ENCODE data around the gene RPL7L1.
"Not testable (repeated sequence)": the region's sequence is repeated elsewhere in the genome, so short reads cannot be mapped to it uniquely, and the experiment has no call there.

RPL7L1 gene

GRCh38 chr6:42891199-42891722 is 11.8 kb downstream of the RPL7L1 start:
- no peak for DNase-seq (ENCODE audit: low spot score)

DNA sequence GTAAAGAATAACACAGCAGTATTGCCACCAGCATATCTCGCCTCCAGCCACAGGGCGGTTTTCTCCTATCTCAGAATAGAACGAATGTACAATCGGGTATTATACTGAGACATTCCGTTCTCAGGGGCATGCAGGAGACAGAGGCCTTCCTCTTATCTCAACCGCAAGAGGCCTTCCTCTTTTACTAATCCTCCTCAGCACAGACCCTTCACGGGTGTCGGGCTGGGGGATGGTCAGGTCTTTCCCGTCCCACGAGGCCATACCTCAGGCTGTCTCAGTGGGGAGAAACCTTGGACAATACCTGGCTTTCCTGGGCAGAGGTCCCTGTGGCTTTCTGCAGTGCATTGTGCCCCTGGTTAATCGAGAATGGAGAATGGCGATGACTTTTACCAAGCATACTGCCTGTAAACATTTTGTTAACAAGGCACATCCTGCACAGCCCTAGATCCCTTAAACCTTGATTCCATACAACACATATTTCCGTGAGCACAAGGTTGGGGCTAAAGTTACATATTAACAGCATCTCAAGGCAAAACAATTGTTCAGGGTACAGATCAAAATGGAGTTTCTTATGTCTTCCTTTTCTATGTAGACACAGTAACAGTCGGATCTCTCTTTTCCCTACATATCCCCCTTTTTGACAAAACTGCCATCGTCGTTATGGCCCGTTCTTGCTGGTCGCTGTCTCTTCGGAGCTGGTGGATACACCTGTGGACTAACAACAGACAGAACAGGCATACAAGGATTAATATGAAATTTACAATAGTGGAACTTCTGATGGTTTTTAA is 14.8 kb downstream of the RPL7L1 start:
- DNase-seq (ENCODE audit: low spot score): not testable (repeated sequence)

DNA sequence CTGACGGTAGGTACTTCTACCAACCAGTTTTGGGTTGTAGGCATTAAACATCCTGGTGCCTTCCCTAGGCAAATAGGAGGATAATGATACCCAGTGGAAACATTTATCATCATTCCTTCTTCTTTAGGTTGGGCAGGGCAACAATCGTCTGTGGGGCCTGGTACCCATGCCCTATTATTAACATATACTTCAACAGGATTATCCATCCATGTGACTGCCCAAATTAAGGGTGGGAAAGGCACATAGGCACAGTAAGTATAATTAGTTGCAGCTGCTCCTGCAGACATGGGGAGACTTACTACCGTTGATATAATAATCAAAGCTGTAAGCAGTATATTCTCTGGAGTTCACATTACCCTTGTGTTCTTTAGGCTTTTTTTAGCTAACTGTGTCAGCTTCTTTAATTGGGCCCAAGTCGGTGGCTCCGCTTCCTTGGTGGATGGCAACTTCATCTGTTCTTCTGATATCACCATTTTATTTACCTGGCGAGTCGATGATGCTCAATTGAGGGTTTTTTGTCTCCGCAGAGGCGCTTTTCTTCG is 16.8 kb downstream of the RPL7L1 start:
- no peak for DNase-seq (ENCODE audit: low spot score)

- peak; percentile 45 for DNase-seq (ENCODE audit: low spot score)
Observed at GRCh38 chr6:42898891-42899361, 19.5 kb downstream of the RPL7L1 start.

DNA sequence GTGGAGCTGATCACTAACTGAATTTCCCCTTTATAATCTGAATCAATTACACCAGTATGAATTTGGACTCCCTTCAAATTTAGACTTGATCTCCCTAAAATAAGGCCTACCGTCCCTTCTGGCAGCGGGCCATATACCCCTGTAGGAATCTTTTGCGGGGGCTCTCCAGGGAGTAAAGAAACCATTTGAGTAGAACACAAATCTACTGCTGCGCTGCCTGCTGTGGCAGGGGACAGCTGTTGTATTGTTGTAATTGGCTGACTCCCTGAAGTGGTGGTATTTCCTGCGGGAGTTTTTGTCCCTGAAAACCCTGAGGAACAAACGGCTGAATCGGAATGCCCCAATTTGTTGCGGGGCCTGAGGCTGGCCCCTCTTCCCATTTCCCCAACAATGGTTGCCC is 20.5 kb downstream of the RPL7L1 start:
- DNase-seq (ENCODE audit: low spot score): no peak

- DNase-seq (ENCODE audit: low spot score): peak; percentile 76
Observed at GRCh38 chr6:42901538-42901957, 22.1 kb downstream of the RPL7L1 start.

DNA sequence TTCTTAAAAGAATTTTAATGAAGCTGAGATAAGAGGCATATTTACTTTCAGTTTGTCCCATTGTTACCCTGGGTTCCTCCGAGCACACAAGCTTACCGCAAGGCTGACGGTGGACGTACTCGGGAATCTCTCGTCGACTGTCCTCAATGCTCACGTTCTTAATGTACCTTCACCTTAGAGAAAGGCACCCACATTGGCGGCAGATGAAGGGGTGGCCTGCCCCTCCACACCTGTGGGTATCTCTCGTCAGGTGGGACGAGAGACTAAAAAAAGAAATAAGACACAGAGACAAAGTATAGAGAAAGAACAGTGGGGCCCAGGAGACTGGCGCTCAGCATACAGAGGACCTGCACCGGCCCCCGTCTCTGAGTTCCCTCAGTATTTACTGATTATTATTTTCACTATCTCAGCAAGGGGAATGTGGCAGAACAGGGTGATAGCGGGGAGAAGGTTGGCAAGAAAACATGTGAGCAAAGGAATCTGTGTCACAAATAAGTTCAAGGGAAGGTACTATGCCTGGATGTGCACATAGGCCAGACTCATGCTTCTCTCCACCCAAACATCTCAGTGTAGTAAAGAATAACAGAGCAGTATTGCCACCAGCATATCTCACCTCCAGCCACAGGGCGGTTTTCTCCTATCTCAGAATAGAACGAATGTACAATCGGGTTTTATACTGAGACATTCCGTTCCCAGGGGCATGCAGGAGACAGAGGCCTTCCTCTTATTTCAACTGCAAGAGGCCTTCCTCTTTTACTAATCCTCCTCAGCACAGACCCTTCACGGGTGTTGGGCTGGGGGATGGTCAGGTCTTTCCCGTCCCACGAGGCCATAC is 23.2 kb downstream of the RPL7L1 start:
- DNase-seq (ENCODE audit: low spot score): not testable (repeated sequence)

DNA sequence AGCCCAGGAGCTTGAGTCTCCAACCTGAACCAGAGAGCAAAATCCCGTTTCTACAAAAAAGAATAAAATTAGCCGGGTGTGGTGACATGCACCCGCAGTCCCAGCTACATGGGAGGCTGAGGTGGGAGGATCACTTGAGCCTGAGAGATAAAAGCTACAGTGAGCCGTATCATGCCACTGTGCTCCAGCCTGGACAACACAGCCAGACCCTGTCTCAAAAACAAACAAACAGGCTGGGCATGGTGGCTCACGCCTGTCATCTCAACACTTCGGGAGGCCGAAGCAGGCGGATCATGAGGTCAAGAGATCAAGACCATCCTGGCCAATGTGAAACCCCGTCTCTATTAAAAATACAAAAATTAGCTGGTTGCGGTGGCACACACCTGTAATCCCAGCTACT is 25.1 kb downstream of the RPL7L1 start:
- DNase-seq (ENCODE audit: low spot score): no peak

- no peak for DNase-seq (ENCODE audit: low spot score)
Observed at GRCh38 chr6:42907336-42907735, 27.9 kb downstream of the RPL7L1 start.

GRCh38 chr6:42909835-42910234 is 30.4 kb downstream of the RPL7L1 start:
- no peak for DNase-seq (ENCODE audit: low spot score)

GRCh38 chr6:42911171-42912021 is 32.0 kb downstream of the RPL7L1 start:
- DNase-seq (ENCODE audit: low spot score): no peak

GRCh38 chr6:42914546-42914945 is 35.1 kb downstream of the RPL7L1 start:
- no peak for DNase-seq (ENCODE audit: low spot score)

- DNase-seq (ENCODE audit: low spot score): no peak
Observed at GRCh38 chr6:42915732-42916131, 36.3 kb downstream of the RPL7L1 start, which contains the start of gene PTCRA. PTCRA (plus strand) TSS chr6:42916053; CDS start chr6:42916070, 17 bp downstream.

DNA sequence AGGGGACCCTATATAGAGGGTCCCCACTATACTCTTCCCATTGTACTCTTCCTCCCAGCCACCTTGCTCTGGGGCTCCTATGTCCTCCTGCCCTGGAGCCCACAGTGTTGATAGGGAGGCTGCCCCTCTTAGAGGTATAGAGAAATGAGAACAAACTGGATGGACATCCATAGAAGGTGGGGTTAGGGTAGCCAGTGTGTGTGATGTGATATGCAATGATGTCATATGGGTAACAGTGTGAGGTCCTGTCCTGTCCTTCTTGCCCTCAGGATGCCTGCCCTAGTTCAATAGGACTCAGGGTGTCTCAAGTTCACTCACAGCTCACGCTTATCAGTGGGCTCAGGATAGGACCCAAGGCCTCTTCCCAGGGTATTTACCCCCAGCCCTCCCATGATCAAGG is 36.9 kb downstream of the RPL7L1 start:
- no peak for DNase-seq (ENCODE audit: low spot score)

GRCh38 chr6:42921801-42922200 is 42.4 kb downstream of the RPL7L1 start:
- DNase-seq (ENCODE audit: low spot score): no peak

- peak; percentile 31 for DNase-seq (ENCODE audit: low spot score)
Observed at GRCh38 chr6:42923666-42924065, 44.2 kb downstream of the RPL7L1 start.

GRCh38 chr6:42925248-42925857 is 45.9 kb downstream of the RPL7L1 start:
- no peak for DNase-seq (ENCODE audit: low spot score)

- DNase-seq (ENCODE audit: low spot score): peak; percentile 95
Observed at GRCh38 chr6:42928986-42929820, 49.8 kb downstream of the RPL7L1 start, which contains the start of gene CNPY3. CNPY3 (plus strand) TSS chr6:42929480; CDS start chr6:42929571, 91 bp downstream.

DNA sequence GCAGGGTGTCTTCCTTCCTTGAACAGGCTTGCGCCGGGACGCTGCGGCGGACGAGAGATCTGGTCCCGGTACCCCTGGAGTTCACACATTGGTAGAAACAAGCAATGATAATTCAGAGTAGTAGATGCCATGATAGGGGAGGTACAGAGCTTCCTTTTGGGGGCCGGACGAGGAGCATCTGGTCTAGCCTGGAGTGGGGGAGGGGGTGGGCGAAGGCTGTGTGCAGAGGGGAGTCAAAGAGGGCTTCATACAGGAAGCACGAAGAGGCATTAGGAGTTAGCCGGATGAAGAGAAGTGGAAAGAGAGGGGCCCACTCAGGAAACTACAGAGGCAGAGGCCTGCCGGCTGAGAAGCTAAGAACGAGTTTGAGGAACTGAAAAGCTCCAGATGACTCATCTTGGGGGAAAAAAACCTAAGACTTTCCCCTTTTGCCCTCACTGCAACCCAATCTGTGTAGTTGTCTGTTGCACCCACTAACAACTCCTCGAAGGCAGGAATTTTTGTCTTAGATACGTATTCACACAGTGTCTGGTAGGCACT is 50.5 kb downstream of the RPL7L1 start:
- DNase-seq (ENCODE audit: low spot score): peak; percentile 48

DNA sequence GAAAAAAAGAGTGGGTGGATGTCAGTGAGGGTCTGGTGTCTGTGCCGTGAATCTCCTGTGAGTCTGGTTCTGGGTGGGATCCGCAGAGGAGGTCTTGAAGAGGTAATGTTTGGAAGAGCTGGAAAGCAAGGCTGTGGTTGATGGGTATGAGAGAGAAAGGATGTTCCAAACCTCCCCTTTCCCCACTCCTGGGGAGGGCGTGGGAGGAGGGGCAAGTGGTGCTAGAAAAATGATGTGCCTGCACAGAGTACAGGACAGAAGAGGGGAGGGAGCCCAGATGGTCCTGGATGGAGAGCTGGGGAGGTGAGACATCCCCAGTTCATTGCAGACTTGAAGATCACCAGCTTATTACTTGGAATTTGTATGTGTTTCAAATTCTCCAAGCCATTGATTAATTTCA is 53.0 kb downstream of the RPL7L1 start:
- DNase-seq (ENCODE audit: low spot score): no peak

All from AG08395 (cell line).